NCI-H2196 (cell line): Measurements from ENCODE around the gene TMC5.

Source experiments
- DNase-seq: peaks from one replicate; lab custom pipeline; 2025; ENCODE audit not compliant: unreplicated experiment; lab: John Stamatoyannopoulos, UW

TMC5 gene

GRCh38 chr16:19460397-19460796 lies 42.7 kb downstream of the TMC5 start:
- no peak for DNase-seq

DNA sequence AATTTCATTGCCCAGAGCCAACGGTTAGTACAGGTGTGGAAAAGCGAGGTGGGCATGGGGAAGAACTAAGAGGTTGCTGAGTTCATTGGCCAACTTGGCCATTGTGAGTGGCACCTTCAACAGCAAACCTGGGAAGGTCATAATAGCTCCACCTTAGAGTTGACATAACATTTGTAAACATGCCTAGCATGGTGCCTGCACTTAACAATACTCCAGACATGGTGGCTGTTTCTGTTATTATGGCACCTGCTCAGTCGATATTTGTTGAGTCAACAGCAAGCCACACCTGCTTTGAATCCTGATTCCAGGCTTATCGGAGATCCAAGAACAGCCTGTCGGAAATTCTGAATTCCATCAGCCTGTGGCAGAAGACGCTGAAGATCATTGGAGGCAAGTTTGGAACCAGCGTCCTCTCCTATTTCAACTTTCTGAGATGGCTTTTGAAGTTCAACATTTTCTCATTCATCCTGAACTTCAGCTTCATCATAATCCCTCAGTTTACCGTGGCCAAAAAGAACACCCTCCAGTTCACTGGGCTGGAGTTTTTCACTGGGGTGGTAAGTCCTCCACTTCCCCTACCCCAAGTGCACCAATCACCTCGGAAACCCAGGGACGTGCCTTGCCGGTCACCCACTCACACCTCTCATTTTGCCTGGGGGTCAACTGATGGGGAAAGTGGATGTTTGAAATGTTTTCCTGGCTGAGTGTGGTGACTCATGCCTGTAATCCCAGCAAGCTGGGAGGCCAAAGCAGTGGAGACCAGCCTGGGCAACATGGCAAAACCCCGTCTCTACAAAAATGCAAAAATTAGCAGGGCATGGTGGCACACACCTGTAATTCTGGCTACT lies 46.0 kb downstream of the TMC5 start:
- DNase-seq: peak; percentile 46

DNA sequence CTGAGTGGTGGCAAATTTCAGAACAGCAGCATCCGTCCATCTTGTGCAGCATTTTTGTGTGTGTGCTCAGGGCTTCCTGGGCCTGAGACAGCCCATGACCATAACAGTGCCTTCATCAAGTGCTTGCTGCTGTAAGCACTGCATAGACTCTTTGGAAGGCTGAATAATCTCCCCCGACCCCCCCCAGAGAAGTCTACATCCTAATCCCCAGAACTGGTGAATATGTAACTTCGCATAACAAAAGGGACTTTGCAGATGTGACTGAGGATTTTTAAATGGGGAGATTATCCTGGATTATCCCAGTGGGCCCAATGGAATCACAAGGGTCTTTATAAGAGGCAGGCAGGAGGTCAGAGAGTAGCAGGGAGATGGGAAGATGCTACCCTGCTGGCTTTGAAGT lies 50.6 kb downstream of the TMC5 start:
- no peak for DNase-seq

DNA sequence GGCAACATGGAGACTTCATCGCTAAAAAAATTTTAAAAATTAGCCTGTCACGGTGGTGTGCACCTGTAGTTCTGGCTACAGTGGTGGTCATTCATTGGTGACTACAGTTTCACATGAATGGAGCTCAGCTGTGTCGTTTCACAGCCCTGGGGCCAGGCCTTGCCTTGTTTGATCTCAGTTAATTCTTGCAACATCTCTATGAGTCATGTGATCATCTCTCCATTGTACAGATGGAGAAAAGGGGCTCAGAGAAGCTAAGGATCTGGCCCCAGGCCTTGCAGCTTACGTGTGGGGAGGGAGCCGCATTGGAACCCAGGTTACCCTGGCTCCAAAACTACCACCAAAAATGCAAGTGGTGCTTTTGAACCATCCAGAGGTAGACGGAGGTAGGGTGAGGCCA lies 54.8 kb downstream of the TMC5 start:
- no peak for DNase-seq

DNA sequence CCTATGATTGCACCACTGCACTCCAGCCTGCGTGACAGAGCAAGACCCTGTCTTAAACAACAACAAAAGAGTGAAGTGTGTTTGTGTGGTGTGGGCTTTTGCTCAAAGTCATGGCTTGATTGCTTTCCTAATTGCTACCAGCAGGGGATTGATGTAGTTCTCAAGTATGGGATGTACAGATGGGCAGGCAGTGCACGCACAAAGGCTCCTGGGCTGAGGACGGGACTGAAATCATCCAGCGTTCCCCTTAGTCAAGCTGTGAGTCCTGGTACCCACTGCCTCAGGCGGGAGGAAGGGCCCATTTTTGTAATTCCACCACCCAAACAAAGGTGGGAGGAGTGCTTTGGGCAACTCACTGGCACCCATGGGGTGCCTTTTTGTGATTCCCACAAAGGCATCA lies 56.9 kb downstream of the TMC5 start:
- DNase-seq: no peak

DNA sequence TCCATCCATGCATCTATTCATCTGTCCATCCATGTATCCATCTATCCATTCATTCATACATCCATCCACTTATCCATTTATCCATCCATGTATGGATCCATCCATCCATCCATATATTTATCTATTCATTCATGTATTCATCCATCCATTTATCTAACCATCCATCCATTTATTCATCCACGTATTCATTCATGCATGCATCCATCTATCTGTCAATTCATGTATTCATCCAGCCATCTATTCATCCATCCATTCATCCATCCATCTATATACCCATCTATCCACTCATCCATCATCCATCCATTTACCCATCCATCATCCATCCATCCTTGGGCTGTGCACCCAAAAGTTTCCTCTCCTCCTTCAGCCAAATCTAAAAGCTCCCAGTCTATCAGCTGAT lies 60.8 kb downstream of the TMC5 start:
- no peak for DNase-seq

DNA sequence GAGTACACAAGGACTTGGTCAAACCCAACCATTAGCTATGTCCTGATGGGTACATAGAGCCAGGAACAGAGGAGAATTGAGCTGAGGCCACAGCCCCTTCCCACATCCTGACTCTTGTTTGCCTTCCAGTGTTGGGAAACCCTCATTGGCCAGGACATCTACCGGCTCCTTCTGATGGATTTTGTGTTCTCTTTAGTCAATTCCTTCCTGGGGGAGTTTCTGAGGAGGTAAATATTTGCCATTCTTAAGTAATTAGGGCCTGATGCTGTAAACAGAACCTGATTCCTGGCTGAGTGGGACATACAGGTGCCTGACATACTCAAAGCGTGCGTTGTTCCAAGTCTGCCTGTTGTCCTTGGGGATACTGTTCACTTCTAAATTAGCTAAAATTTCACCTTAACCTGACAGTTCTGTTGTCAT lies 61.6 kb downstream of the TMC5 start:
- no peak for DNase-seq

- no peak for DNase-seq
Measured at GRCh38 chr16:19481296-19481695, 63.6 kb downstream of the TMC5 start.

GRCh38 chr16:19481769-19482168 lies 64.1 kb downstream of the TMC5 start:
- DNase-seq: no peak

DNA sequence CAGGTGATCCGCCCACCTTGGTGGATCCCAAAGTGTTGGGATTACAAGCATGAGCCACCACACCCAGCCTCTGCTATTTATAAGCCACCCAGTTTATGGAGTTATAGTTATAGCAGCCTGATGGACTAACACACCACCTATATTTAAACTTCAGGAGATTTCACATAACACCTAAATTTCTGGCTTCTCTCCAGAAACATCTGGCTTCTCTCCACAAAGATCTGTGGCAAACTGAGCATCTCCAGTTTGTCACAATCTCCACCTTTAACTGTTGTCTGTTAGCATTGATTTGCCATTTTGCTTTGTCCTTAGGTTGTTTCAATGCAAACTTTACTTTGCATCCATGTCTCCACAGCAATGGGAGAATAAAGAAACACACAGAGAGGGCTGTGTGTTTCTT lies 64.6 kb downstream of the TMC5 start:
- no peak for DNase-seq

GRCh38 chr16:19484096-19484495 lies 66.4 kb downstream of the TMC5 start:
- no peak for DNase-seq

DNA sequence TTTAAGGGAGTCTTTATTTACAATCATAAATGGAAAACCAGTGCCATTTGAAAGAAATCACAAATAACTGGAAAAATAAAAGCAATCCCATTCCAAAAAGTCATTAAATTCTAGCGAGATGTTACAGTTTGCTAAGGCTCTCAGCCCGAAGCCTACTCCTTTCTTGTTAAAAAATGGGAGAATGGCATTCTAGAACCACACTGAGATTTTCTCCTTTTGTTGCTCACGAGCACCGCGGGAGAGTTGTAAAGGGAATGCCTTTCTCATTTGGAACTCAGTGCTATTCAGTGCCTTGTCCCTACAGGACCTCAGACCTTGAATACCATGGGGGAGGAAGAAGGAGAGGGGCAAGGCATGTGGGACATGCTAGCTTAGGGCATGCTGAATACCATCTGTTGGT lies 67.9 kb downstream of the TMC5 start:
- DNase-seq: no peak

GRCh38 chr16:19486051-19486450 lies 68.4 kb downstream of the TMC5 start:
- no peak for DNase-seq

DNA sequence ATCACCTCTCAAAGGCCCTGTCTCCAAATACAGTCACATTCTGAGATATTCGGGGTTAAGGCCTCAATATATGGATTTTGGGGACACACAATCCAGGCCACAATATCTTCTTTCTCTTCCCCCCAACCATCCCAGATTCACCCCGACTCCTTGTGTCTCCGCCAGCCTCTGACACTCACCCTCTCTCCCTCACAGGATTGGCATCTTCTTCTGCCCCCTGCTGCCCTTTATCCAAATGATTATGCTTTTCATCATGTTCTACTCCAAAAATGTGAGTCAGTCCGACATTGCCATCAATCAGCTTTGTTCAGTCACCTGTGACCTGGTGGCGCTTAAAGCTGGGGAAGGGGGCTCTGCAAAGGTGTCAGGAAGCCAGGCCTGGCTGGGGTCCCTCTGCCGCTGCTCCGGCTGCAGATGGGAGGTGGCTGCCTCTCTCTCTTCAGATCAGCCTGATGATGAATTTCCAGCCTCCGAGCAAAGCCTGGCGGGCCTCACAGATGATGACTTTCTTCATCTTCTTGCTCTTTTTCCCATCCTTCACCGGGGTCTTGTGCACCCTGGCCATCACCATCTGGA lies 69.2 kb downstream of the TMC5 start:
- no peak for DNase-seq

DNA sequence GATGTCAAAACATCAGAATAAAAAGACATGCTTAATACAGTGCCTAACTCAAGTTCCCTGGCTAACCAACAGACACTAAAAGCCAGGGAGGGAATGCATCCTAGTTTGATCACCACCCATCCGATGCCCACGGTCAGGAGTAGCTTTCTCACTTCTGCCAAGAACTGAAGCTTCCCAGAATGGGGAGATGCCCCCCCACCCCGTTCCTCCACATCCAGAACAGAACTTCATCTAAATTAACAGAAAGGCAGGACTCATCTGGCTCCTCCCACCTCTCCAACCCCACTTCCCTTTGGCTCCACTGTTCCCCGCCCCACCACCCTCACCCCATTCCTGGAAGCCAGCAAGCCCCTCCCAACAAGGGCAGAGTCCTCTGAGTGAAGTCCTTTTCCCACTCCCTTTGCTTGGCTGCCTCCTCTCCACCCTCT lies 70.5 kb downstream of the TMC5 start:
- DNase-seq: no peak

DNA sequence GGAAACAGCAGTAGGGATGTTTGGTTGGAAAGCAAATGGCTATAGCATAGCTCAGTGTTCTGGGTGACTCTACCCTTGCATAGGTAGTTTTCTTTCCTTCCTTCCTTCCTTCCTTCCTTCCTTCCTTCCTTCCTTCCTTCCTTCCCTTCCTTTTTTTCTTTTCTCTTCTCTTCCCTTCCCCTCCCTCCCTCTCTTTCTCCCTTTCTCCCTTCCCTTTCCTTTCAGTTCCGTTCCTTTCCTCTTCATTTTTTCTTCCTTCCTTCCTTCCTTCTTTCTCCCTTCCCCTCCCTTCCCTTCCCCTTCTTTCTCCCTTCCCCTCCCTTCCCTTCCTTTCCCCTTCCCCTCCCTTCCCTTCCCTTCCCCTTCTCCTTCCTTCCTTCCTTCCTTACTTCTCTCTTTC lies 72.9 kb downstream of the TMC5 start:
- DNase-seq: no peak

DNA sequence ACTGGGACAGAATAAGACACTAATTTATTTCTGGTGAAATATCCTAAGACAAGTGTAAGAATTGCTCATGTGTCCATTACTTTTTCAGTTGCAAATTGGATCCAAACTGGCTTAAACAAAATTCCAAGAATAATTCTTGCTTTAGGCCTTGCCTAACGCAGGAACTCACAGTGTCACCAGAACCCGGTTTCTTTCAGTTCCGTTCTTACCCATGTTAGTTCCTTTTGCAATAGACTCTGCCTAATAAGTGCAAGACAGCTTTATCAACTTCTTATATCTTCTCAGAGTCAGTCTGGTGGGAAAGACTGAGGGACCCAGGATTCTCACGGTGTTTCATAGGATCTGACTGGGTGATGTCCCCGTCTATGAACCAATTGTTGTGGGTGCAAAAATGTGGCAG lies 79.5 kb downstream of the TMC5 start:
- DNase-seq: no peak

DNA sequence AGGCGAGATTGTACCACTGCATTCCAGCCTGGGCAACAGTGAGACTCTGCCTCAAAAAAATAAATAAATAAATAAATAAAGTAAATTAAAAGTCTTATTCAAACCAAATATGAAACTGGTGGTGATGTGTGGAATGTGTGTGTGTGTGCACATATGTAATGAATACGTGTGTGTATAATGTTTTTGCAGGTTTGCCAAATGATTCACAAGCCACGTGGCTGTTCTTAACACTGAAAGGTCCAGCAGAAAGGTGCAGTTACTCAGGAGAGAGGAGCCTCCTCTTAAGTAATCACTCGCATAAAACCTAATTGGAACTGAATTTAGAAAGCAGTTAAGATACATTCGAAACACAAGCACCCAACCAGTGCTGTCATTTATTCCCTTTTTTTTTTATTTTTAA lies 81.3 kb downstream of the TMC5 start:
- DNase-seq: no peak

GRCh38 chr16:19499481-19499880 lies 81.8 kb downstream of the TMC5 start:
- DNase-seq: no peak

- peak; percentile 80 for DNase-seq
Measured at GRCh38 chr16:19502395-19503131, 84.9 kb downstream of the TMC5 start.

GRCh38 chr16:19503461-19504075 lies 85.9 kb downstream of the TMC5 start:
- DNase-seq: no peak
